ENCODE measurements around the gene FXYD3. TPM values are rescaled to one million over a fixed set of nuclear protein-coding genes. Genes with fewer than 3 reads are reported as not detected.

FXYD3 gene
- polyA plus RNA-seq, 1 experiment: not detected

GRCh38 chr19:35170359-35171061 lies 54.9 kb downstream of the FXYD3 start:
- Histone ChIP-seq H3K36me3 (ENCODE audit: control insufficient read depth, insufficient read depth, low read length) (peaks cover 15% of the 10 kb centered on the region), H3K27me3 (ENCODE audit: control insufficient read depth, insufficient read depth, low read length) (no peaks in the 10 kb centered on the region), H3K4me3 (ENCODE audit: low read depth, low read length) (no peak overlapping the region)
- ChIA-PET CTCF (interaction anchor here (1.5 kb wide), 1 partner anchor 55 kb away, joined by 3 read pairs; no protein-coding TSS in a partner anchor), POLR2A (no interaction called here)
- TF ChIP-seq CTCF (IDR thresholded peaks at IDR 0.05; ENCODE audit: insufficient read depth, low read depth, low read length): no peak
- DNase-seq (ENCODE audit: low read depth): no peak

GRCh38 chr19:35171730-35172129 lies 56.1 kb downstream of the FXYD3 start:
- Histone ChIP-seq H3K4me3 (ENCODE audit: low read depth, low read length) (no peak overlapping the region), H3K36me3 (ENCODE audit: control insufficient read depth, insufficient read depth, low read length) (peaks cover 6% of the 10 kb centered on the region), H3K27me3 (ENCODE audit: control insufficient read depth, insufficient read depth, low read length) (no peaks in the 10 kb centered on the region)
- ChIA-PET POLR2A (no interaction called here), CTCF (no interaction called here)
- no peak for DNase-seq (ENCODE audit: low read depth)
- TF ChIP-seq CTCF (IDR thresholded peaks at IDR 0.05; ENCODE audit: insufficient read depth, low read depth, low read length): no peak

Small RNA genes lying within 50 kb of the gene (small RNA-seq; reads per million reads assigned to genes)
- not detected for gene AC020907.2 (ENCODE audit: insufficient read length, low read depth, low replicate concordance)

Other genes with a start within 250 kb of the FXYD3 start
- 1.1 and 1.6 TPM in 2 replicates for gene ZNF30, start 188.9 kb upstream of the FXYD3 start, polyA plus RNA-seq (2011; rRNA removed)
- gene ZNF792, start 151.6 kb upstream of the FXYD3 start, polyA plus RNA-seq (2011; rRNA removed): 1.7 and 1.8 TPM in 2 replicates
- 51.0 and 74.9 TPM in 2 replicates for gene GRAMD1A, start 115.5 kb upstream of the FXYD3 start, polyA plus RNA-seq (2011; rRNA removed)
- gene SCN1B, start 85.4 kb upstream of the FXYD3 start, polyA plus RNA-seq (2011; rRNA removed): 6.2 and 9.5 TPM in 2 replicates
- not detected in 2 replicates for gene HPN, start 74.1 kb upstream of the FXYD3 start, polyA plus RNA-seq (2011; rRNA removed)
- 0.17 and 0.25 TPM in 2 replicates for gene LGI4, start 19.2 kb downstream of the FXYD3 start, polyA plus RNA-seq (2011; rRNA removed)
- 3.8 and 4.0 TPM in 2 replicates for gene FXYD1, start 23.0 kb downstream of the FXYD3 start, polyA plus RNA-seq (2011; rRNA removed)
- gene FXYD7, start 27.4 kb downstream of the FXYD3 start, polyA plus RNA-seq (2011; rRNA removed): 0.10 TPM in 1 of 2 replicates, not detected in the other
- gene FXYD5, start 38.9 kb downstream of the FXYD3 start, polyA plus RNA-seq (2011; rRNA removed): 248 and 332 TPM in 2 replicates
- not detected in 2 replicates for gene FAM187B, start 112.9 kb downstream of the FXYD3 start, polyA plus RNA-seq (2011; rRNA removed)
- 0.42 and 0.53 TPM in 2 replicates for gene LSR, start 133.2 kb downstream of the FXYD3 start, polyA plus RNA-seq (2011; rRNA removed)
- 80.3 and 80.9 TPM in 2 replicates for gene USF2, start 153.1 kb downstream of the FXYD3 start, polyA plus RNA-seq (2011; rRNA removed)
- gene HAMP, start 166.7 kb downstream of the FXYD3 start, polyA plus RNA-seq (2011; rRNA removed): not detected in 2 replicates
- gene MAG, start 176.3 kb downstream of the FXYD3 start, polyA plus RNA-seq (2011; rRNA removed): not detected in 2 replicates
- gene CD22, start 213.4 kb downstream of the FXYD3 start, polyA plus RNA-seq (2011; rRNA removed): not detected in 2 replicates
- not detected in 2 replicates for gene FFAR1, start 232.1 kb downstream of the FXYD3 start, polyA plus RNA-seq (2011; rRNA removed)
- not detected in 2 replicates for gene FFAR3, start 242.6 kb downstream of the FXYD3 start, polyA plus RNA-seq (2011; rRNA removed)